Peyer's patch (tissue), 4 donors: ENCODE results near the gene SFI1. TPM values are rescaled to one million over a fixed set of nuclear protein-coding genes. Genes with fewer than 3 reads are reported as not detected.
A peak's percentile ranks its signal among the peaks of the same experiment; 100 is the strongest.

Experiments
- DNase-seq, 3 donors: peaks; one replicate each; pipeline ENCODE4 v3.0.0-alpha.2; 2017 to 2019
- H3K27ac ChIP-seq, 4 donors: fragments of 200-600 bp; sonication (generic); one replicate each; pipeline ENCODE4 v1.5.1; 2016 to 2019
- H3K27me3 ChIP-seq, 2 donors: fragments of 200-600 bp; sonication (generic); one replicate each; pipeline ENCODE4 v1.5.1; 2019
- H3K36me3 ChIP-seq, 3 donors: fragments of 200-600 bp; sonication (generic); one replicate each; pipeline ENCODE4 v1.5.1; 2016 to 2019
- H3K4me1 ChIP-seq, 4 donors: fragments of 200-600 bp; sonication (generic); one replicate each; pipeline ENCODE4 v1.5.1; 2016 to 2019
- H3K4me3 ChIP-seq, 4 donors: fragments of 200-600 bp; sonication (generic); 1 replicate in 3 of 4; 2 replicates in 1 of 4; pipeline ENCODE4 v1.5.1; 2016 to 2019; ENCODE audit warnings: mild to moderate bottlenecking in 1 of 4
- H3K9me3 ChIP-seq, 4 donors: fragments of 200-600 bp; sonication (generic); one replicate each; pipeline ENCODE4 v1.5.1; 2016 to 2019; ENCODE audit warnings: mild to moderate bottlenecking in 1 of 4
- CTCF ChIP-seq, 6 experiments: fragments of 450-650 bp in 4 of 6; fragments of 200-600 bp in 2 of 6; sonication (generic) in 1 of 6; IDR thresholded peaks; one replicate each; pipeline ENCODE4 v1.5.1; 2017 to 2019; ENCODE audit warnings: antibody characterized with exemption in 6 of 6, mild to moderate bottlenecking in 3 of 6, moderate library complexity in 1 of 6
- POLR2A ChIP-seq, 2 donors: fragments of 450-650 bp; IDR thresholded peaks; one replicate each; pipeline ENCODE4 v1.5.1; 2017; ENCODE audit warnings: antibody characterized with exemption in 2 of 2, mild to moderate bottlenecking in 2 of 2, moderate library complexity in 2 of 2
- total RNA-seq, 4 donors: library from RNA; depleted of rRNA; stranded (reverse); fragments of >200 nt; gene quantifications; one replicate each; pipeline ENCODE4 v1.1.0, GENCODE V29; 2016

SFI1 gene
- total RNA-seq, 4 donors from 2014 or later, result 124 to 307 (median 198) TPM

- Histone ChIP-seq H3K27me3 (no peaks in the 10 kb centered on the region), H3K4me1 (no peaks in the 10 kb centered on the region), H3K27ac (no peak overlapping the region), H3K4me3 (no peak overlapping the region), H3K36me3 (peaks cover 0 to 6% (median 0%) of the 10 kb centered on the region in 3 donors), H3K9me3 (no peaks in the 10 kb centered on the region)
- peak; percentile 51 to 87 (median 86) for DNase-seq
- TF ChIP-seq CTCF (IDR thresholded peaks at IDR 0.05) (peak in 5 of 6 experiments; percentile 13 to 90 (median 78)), POLR2A (IDR thresholded peaks at IDR 0.05) (no peak)
Observed at GRCh38 chr22:31561238-31561887, 65.0 kb downstream of the SFI1 start.

GRCh38 chr22:31561970-31562369 is 65.6 kb downstream of the SFI1 start:
- H3K9me3 ChIP-seq, result no peaks in the 10 kb centered on the region
- H3K27me3 ChIP-seq, result no peaks in the 10 kb centered on the region
- H3K4me3 ChIP-seq, result no peak overlapping the region
- no peaks in the 10 kb centered on the region for H3K4me1 ChIP-seq
- H3K27ac ChIP-seq, result no peak overlapping the region
- no peak for DNase-seq
- peaks cover 0 to 6% (median 0%) of the 10 kb centered on the region in 3 donors for H3K36me3 ChIP-seq
- TF ChIP-seq POLR2A (IDR thresholded peaks at IDR 0.05) (no peak), CTCF (IDR thresholded peaks at IDR 0.05) (no peak)

DNA sequence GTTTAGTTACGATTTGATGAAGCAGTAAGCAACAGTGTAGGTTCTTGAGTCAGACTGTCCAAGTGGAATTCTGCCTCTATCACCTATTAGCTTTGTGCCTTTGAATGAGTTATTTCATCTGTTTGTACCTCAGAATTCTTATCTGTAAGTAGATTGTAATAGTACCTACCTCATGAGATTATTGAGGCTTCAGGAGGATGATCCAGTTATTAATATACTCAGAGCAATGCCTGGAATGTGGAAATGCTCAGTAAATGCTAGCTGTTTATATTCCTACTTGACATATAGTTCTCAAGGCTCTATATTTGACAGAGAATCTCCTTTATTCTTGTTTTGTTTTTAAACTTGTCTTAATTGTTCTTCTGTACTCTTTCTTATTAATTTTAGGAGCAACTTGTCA is 70.1 kb downstream of the SFI1 start:
- no peaks in the 10 kb centered on the region for H3K4me1 ChIP-seq
- TF ChIP-seq POLR2A (IDR thresholded peaks at IDR 0.05) (no peak), CTCF (IDR thresholded peaks at IDR 0.05) (no peak)
- H3K36me3 ChIP-seq, result no peaks in the 10 kb centered on the region
- DNase-seq, result no peak
- H3K27me3 ChIP-seq, result no peaks in the 10 kb centered on the region
- H3K27ac ChIP-seq, result no peak overlapping the region
- H3K9me3 ChIP-seq, result no peaks in the 10 kb centered on the region
- no peak overlapping the region for H3K4me3 ChIP-seq

- Histone ChIP-seq H3K27me3 (no peaks in the 10 kb centered on the region), H3K27ac (no peak overlapping the region), H3K4me1 (no peaks in the 10 kb centered on the region), H3K36me3 (no peaks in the 10 kb centered on the region), H3K9me3 (no peaks in the 10 kb centered on the region), H3K4me3 (no peak overlapping the region)
- no peak for TF ChIP-seq CTCF (IDR thresholded peaks at IDR 0.05)
- TF ChIP-seq POLR2A (IDR thresholded peaks at IDR 0.05), result no peak
- DNase-seq, result no peak
Observed at GRCh38 chr22:31567196-31567595, 70.9 kb downstream of the SFI1 start.

DNA sequence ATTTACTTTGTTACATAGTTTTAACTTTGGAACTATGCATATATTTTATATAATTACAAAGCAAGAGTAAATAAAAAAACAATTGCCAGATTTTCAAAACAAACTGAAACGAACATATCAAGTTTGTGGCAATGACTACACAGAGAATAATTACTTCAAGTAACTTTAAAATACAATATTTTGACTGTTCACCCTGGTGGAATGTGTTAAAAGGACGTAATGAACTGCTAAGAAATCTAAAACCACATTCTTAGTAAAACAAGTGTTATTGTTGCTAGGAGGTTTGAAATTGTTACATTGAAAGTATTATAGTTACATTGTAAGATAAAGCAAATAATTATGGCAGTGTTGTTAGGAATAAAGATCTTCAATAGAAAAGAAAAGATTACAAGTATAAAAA is 71.4 kb downstream of the SFI1 start:
- Histone ChIP-seq H3K4me3 (no peak overlapping the region), H3K9me3 (no peaks in the 10 kb centered on the region), H3K36me3 (no peaks in the 10 kb centered on the region), H3K27ac (no peak overlapping the region), H3K4me1 (no peaks in the 10 kb centered on the region), H3K27me3 (no peaks in the 10 kb centered on the region)
- no peak for DNase-seq
- no peak for TF ChIP-seq CTCF (IDR thresholded peaks at IDR 0.05)
- no peak for TF ChIP-seq POLR2A (IDR thresholded peaks at IDR 0.05)
